Measurements from ENCODE around the gene DRD3. TPM values are rescaled to one million over a fixed set of nuclear protein-coding genes. Genes with fewer than 3 reads are reported as not detected.

Gene DRD3
- total RNA-seq, 1 experiment from 2014 or later = 0.17 TPM

DNA sequence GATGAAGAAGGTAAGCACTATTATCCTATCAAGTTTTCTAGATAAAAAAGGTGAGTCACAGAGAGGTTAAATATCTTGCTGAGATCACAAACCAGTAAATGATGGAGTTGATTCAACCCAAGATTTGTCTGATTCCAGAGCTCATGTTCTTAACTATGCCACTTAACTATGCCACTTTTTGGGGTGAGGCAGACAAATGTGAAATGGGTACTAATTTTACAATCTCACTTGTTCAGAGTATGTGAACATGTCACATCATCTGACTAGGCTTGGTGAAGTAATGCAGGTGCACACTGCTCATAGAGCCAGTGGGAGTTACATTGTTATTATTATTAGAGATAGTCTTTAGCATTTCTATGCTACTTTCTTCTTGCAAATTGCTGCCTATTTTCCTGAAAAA lies 2.0 kb downstream of the DRD3 start (continued):
- TF ChIP-seq, protein P1, sequence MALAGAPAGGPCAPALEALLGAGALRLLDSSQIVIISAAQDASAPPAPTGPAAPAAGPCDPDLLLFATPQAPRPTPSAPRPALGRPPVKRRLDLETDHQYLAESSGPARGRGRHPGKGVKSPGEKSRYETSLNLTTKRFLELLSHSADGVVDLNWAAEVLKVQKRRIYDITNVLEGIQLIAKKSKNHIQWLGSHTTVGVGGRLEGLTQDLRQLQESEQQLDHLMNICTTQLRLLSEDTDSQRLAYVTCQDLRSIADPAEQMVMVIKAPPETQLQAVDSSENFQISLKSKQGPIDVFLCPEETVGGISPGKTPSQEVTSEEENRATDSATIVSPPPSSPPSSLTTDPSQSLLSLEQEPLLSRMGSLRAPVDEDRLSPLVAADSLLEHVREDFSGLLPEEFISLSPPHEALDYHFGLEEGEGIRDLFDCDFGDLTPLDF (CRISPR knock-in tag; IDR thresholded peaks at IDR 0.05) = no peak
- no peak for TF ChIP-seq ZBTB21 (CRISPR knock-in tag; IDR thresholded peaks at IDR 0.05; ENCODE audit: borderline replicate concordance)
- TF ChIP-seq SMAD4 (CRISPR knock-in tag; IDR thresholded peaks at IDR 0.05) = no peak
- TF ChIP-seq NFE2L1 (CRISPR knock-in tag; IDR thresholded peaks at IDR 0.05) = no peak
- TF ChIP-seq ZNF263 (CRISPR knock-in tag; IDR thresholded peaks at IDR 0.05; ENCODE audit: low read depth) = no peak

DNA sequence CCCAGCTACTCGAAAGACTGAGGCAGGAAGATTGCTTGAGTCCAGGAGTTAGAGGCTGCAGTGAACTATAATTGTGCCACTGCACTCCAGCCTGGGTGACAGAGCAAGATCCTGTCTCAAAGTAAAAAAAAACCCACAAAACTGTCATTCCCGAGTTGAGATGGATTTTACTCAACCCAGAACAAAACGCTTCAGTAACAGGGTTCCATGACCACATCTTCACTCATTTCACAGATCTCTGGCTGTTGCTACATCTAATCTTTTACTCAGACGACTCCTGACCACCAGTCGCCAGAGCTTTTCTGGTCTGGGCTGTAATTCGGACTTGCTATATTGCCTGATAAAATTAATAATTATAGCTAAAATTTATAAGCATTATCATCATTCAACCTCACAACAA lies 2.4 kb downstream of the DRD3 start:
- no peaks in the 10 kb centered on the region for H3K27me3 Mint-ChIP-seq (ENCODE audit: low read depth)

More for the DNA sequence above, 2.4 kb downstream of the DRD3 start:
- Mint-ChIP-seq H3K27ac (no peak overlapping the region), H3K4me1 (peaks cover 55% of the 10 kb centered on the region), H3K36me3 (no peaks in the 10 kb centered on the region), H3K9me3 (peaks cover 3% of the 10 kb centered on the region; the same call in 1 of the 2 replicates), H3K4me3 (no peak overlapping the region)
- ChIA-PET CTCF (interaction anchor here (0.7 to 4.0 kb wide), 3 partner anchors 22 to 186 kb away, joined by 3 to 49 read pairs (median 4); no protein-coding TSS in a partner anchor), POLR2A (no interaction called here)
- no peak for DNase-seq (ENCODE audit: low spot score)
- no peak for ATAC-seq
- no peak for TF ChIP-seq ZNF423 (CRISPR knock-in tag; IDR thresholded peaks at IDR 0.05)
- TF ChIP-seq, protein P2, sequence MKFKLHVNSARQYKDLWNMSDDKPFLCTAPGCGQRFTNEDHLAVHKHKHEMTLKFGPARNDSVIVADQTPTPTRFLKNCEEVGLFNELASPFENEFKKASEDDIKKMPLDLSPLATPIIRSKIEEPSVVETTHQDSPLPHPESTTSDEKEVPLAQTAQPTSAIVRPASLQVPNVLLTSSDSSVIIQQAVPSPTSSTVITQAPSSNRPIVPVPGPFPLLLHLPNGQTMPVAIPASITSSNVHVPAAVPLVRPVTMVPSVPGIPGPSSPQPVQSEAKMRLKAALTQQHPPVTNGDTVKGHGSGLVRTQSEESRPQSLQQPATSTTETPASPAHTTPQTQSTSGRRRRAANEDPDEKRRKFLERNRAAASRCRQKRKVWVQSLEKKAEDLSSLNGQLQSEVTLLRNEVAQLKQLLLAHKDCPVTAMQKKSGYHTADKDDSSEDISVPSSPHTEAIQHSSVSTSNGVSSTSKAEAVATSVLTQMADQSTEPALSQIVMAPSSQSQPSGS (CRISPR knock-in tag; IDR thresholded peaks at IDR 0.05; ENCODE audit: borderline replicate concordance, low read depth) = no peak
- no peak for TF ChIP-seq TP53 (CRISPR knock-in tag; IDR thresholded peaks at IDR 0.05)
- TF ChIP-seq, protein P3, sequence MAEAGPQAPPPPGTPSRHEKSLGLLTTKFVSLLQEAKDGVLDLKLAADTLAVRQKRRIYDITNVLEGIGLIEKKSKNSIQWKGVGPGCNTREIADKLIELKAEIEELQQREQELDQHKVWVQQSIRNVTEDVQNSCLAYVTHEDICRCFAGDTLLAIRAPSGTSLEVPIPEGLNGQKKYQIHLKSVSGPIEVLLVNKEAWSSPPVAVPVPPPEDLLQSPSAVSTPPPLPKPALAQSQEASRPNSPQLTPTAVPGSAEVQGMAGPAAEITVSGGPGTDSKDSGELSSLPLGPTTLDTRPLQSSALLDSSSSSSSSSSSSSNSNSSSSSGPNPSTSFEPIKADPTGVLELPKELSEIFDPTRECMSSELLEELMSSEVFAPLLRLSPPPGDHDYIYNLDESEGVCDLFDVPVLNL (CRISPR knock-in tag; IDR thresholded peaks at IDR 0.05; ENCODE audit: borderline replicate concordance, low read depth) = no peak
- TF ChIP-seq, protein P4, sequence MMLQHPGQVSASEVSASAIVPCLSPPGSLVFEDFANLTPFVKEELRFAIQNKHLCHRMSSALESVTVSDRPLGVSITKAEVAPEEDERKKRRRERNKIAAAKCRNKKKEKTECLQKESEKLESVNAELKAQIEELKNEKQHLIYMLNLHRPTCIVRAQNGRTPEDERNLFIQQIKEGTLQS (CRISPR knock-in tag; conservative IDR thresholded peaks at IDR 0.05) = no peak
- TF ChIP-seq EMX1 (CRISPR knock-in tag; IDR thresholded peaks at IDR 0.05) = no peak
- TF ChIP-seq, protein P5, sequence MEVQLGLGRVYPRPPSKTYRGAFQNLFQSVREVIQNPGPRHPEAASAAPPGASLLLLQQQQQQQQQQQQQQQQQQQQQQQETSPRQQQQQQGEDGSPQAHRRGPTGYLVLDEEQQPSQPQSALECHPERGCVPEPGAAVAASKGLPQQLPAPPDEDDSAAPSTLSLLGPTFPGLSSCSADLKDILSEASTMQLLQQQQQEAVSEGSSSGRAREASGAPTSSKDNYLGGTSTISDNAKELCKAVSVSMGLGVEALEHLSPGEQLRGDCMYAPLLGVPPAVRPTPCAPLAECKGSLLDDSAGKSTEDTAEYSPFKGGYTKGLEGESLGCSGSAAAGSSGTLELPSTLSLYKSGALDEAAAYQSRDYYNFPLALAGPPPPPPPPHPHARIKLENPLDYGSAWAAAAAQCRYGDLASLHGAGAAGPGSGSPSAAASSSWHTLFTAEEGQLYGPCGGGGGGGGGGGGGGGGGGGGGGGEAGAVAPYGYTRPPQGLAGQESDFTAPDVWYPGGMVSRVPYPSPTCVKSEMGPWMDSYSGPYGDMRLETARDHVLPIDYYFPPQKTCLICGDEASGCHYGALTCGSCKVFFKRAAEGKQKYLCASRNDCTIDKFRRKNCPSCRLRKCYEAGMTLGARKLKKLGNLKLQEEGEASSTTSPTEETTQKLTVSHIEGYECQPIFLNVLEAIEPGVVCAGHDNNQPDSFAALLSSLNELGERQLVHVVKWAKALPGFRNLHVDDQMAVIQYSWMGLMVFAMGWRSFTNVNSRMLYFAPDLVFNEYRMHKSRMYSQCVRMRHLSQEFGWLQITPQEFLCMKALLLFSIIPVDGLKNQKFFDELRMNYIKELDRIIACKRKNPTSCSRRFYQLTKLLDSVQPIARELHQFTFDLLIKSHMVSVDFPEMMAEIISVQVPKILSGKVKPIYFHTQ (CRISPR knock-in tag; IDR thresholded peaks at IDR 0.05) = no peak
- TF ChIP-seq, protein P6, sequence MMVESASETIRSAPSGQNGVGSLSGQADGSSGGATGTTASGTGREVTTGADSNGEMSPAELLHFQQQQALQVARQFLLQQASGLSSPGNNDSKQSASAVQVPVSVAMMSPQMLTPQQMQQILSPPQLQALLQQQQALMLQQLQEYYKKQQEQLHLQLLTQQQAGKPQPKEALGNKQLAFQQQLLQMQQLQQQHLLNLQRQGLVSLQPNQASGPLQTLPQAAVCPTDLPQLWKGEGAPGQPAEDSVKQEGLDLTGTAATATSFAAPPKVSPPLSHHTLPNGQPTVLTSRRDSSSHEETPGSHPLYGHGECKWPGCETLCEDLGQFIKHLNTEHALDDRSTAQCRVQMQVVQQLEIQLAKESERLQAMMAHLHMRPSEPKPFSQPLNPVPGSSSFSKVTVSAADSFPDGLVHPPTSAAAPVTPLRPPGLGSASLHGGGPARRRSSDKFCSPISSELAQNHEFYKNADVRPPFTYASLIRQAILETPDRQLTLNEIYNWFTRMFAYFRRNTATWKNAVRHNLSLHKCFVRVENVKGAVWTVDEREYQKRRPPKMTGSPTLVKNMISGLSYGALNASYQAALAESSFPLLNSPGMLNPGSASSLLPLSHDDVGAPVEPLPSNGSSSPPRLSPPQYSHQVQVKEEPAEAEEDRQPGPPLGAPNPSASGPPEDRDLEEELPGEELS (CRISPR knock-in tag; IDR thresholded peaks at IDR 0.05) = no peak
- TF ChIP-seq FOXK1 (CRISPR knock-in tag; IDR thresholded peaks at IDR 0.05) = no peak
- no peak for TF ChIP-seq ZNF232 (CRISPR knock-in tag; IDR thresholded peaks at IDR 0.05)
- TF ChIP-seq GRHL2 (CRISPR knock-in tag; IDR thresholded peaks at IDR 0.05; ENCODE audit: insufficient replicate concordance, severe bottlenecking) = no peak
- TF ChIP-seq HMGA2 (CRISPR knock-in tag; IDR thresholded peaks at IDR 0.05) = no peak
- TF ChIP-seq CREB1 (CRISPR knock-in tag; IDR thresholded peaks at IDR 0.05) = no peak
- TF ChIP-seq, protein P7, sequence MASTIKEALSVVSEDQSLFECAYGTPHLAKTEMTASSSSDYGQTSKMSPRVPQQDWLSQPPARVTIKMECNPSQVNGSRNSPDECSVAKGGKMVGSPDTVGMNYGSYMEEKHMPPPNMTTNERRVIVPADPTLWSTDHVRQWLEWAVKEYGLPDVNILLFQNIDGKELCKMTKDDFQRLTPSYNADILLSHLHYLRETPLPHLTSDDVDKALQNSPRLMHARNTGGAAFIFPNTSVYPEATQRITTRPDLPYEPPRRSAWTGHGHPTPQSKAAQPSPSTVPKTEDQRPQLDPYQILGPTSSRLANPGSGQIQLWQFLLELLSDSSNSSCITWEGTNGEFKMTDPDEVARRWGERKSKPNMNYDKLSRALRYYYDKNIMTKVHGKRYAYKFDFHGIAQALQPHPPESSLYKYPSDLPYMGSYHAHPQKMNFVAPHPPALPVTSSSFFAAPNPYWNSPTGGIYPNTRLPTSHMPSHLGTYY (CRISPR knock-in tag; IDR thresholded peaks at IDR 0.05) = no peak
- no peak for TF ChIP-seq KAT7 (CRISPR knock-in tag; IDR thresholded peaks at IDR 0.05; ENCODE audit: borderline replicate concordance)
- TF ChIP-seq JUN (CRISPR knock-in tag; IDR thresholded peaks at IDR 0.05) = no peak
- no peak for TF ChIP-seq RORB (CRISPR knock-in tag; IDR thresholded peaks at IDR 0.05)
